ENCODE results near the gene PLB1.
"Not testable (repeated sequence)": the region's sequence is repeated elsewhere in the genome, so short reads cannot be mapped to it uniquely, and the experiment has no call there.

PLB1 gene

DNA sequence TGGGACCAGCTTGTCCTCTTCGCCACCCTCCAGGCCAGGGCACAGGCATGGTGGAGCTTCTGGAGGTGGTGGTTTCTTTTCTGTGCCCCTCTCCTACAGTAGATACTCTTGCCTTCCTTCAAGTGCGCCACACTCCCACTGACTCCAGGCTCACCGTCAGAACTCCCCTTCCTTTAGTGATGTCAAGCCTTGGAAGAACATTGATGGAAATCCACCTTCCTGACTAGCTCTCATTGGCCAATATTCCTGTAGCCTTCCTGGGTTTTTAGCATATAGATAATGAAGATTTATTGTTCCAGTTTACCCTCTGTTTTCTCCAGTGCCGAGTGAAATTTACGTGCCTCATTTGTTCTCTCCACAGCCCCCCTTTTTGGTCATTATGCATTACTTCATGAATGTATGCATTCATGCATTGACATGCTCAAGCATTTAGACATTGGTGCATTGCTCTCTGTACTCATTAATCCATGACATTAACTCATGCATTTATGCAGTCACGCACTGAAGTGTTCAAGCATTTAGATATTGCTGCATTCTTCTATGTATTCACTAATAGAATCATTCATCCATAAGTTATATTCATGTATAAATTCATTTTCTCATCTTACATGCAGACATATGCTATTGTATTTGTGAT, 37.3 kb downstream of the PLB1 start:
- DNase-seq (ENCODE audit: low spot score) = no peak

DNA sequence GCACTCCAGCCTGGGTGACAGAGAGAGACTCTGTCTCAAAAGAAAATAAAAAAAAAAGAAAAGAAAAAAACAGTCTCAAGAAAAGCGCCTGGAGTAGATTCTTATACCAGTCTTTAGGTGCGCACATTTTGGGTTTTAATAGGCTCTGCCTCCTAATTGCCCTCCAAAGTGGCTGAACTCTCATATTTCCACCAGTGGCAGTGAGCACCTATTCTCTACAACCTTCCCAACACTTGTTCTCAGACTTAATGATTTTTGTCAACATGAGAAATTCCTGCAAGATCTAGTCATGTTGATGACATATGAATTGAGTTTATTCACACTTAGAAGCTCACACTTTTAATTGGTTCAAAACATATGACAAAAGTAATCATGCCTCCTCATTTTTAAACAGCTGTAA, 39.0 kb downstream of the PLB1 start:
- no peak for DNase-seq (ENCODE audit: low spot score)

DNA sequence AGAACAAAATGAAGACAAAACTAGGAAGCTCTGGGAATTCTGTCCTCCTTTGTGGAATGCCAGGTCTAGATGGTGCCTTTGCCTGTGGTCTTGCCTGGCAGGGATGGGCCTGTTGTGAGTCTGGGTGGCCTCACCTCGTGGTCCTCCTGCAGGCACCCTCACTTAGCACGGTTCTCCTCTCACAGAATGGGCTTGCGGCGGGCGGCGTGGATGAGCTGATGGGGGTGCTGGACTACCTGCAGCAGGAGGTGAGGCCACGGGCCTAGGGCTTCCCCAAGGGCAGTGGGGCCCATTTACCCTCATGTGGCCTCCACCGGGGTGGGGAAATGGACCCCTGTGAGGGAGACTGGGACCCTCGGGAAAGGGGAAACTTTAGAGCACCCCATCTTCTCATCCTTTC, 42.3 kb downstream of the PLB1 start:
- DNase-seq (ENCODE audit: low spot score) = no peak

DNA sequence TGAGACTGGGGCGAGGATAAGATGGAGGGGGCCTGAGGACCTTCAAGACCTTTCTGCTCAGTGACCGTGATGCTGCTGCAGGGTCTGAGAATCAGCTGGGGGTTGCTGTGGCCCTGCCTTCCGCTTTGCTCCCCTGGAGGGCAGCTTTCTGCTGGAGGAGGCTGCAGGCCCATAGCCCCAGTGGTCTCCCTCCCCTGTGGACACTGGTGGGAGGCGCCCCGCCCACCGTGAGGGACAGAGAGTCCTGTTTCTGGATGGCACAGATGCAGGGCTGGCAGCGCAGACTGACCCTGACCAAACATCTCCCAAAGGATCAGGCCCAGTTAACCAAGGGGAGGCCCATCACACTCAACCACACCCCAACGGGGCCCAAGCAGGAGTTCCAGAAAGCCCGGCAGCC, 42.8 kb downstream of the PLB1 start:
- no peak for DNase-seq (ENCODE audit: low spot score)

DNA sequence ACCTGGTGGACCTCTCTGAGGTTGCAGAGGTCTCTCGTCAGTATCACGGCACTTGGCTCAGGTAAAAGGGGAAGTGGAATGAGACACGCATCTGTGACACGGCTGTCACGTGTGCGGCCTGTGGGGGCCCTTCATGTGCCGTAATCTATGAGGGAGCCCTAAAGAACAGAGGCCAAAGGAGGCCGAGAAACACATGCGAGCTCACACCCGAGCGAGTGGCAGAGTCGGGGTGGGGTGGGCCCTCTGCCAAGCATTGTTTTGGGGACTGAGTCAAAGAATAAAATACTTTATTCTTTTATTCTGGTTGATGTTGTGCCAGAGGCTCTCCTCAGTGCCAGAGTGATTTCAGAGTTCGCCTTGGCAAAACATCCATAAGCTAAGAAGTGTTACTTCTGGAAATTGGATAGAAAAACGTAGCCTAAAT, 43.3 kb downstream of the PLB1 start:
- DNase-seq (ENCODE audit: low spot score) = no peak

DNA sequence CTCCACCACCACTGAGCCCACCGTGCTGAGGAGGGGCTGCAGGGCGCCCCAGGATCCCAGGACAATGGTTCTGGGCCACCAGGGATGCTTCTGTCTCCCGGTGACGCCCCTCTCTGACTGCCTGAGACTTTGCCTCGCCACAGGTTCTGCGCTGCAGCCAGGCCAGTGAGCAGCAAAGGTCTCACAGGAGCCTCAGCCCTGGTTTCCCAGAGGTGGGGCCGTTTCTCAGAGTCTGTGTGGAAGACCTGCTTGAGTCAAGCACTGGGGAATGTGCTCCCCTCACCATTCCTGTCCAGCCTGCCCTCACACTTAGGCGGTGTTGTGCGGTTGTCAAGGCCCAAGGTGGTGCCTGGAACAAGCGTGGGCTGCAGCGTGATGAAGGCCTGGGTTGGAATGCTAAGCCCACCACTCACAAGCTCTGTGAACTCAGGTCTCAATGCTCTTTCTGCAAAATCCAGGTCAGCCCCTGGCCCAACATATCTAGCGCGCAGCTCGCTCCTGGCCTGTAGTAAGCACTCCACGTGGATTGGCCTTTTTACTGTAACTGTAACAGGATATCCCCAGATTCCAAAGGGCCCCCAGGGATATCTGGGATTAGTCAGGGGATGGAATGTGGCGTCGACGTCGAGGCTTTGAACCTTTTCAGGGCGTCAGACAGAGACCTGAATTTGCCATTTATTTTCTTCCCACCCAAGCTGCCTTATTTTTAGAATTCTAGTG, 47.6 kb downstream of the PLB1 start:
- no peak for DNase-seq (ENCODE audit: low spot score)

DNA sequence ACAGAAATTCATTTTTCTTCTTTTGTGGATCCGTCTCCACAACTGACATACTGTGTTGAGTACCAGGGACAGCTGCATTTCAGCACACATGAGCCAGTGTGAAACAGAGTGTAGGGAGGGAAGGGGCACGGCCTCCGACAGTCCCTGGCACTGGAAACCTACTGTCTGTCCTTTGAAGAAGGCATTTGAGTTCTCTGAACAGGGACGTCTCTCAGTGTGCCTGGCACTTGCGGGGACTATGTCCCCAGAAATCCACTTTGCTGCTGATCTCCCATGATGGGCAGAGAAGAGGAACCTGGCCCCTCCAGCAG, 48.1 kb downstream of the PLB1 start:
- no peak for DNase-seq (ENCODE audit: low spot score)

DNA sequence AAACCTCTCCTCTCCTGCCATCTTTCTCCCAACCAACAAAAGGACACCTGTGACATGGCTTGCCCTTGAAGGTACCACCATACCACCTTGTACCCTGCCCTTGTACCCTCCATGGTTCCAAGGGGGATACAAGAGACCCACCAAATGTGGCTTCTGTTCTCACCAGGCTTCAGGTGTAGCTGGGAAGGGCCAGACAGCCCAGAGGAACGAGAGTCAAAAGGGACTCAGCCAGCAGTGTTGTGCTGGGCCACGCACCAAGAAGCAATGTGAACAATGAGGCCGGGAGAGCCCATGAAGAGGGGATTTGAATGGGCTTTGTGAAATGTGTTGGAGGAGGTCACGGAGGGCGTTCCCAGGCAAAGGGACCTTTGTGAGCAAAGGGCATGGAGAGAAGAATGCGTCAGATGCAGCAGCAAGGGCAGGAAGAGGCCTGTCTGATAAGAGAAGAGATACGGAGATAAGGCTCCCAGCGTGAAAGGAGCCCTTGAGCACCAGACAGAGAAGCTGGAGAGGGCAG, 48.6 kb downstream of the PLB1 start:
- peak; percentile 27 for DNase-seq (ENCODE audit: low spot score)

DNA sequence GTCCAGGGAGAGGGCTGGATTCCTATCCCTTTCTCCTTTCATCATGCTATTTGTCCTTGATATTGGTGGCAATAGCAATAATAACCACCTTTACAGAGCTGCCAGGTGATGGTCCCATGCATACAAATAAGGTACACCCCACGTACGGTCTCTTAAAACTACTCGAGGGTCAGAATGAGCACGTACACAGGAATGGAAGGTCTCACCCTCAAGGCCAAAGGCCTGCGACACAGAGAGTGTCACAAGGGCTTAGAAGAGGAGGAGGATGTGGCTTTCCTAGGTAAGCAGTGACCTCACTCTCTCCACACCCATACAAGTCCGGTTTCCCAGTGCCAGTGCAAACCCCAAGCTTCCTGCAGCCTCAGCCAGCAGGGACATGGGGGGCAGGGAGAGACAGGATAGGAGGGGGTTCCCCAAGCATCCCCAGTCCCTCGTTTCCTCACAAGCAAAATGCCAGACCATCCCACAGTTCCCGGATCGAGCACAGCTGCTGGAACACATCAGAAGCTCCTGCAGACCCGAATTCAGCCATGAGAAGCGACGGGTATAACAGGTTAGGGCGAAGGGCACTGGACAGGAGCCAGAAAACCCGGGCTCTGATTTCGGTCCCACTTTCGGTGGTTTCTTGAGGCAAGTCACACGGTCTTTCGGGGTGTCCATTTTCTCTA, 49.2 kb downstream of the PLB1 start:
- DNase-seq (ENCODE audit: low spot score) = no peak

DNA sequence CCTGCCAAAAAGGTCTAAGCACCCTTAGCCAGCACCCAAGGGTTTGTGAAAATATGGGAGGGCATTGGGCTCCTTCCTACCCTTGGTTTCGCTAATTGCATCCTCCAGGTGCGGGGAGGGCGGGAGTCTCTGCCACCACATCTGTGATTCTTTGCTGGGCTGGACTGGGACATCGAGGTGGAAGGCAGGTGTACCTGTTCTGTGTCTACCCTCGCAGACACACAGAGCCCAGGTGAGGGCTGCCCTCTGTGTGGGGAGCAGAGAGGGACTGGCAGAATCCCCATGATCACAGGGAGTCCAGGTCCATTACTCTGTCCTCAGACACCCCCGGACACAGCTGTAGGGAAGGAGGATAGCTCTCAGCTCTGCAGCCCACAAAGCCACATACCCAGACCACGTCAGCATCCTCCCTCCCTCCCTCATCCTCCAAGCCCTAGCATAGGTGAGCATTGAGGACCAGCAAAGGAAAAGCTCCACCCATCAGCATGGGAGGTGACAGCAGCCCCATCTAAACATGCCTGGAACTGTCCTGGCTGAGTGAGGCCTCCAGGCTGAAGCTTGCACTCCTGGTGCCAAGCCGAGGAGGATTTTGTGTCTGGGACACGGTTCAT, 49.8 kb downstream of the PLB1 start:
- no peak for DNase-seq (ENCODE audit: low spot score)

DNA sequence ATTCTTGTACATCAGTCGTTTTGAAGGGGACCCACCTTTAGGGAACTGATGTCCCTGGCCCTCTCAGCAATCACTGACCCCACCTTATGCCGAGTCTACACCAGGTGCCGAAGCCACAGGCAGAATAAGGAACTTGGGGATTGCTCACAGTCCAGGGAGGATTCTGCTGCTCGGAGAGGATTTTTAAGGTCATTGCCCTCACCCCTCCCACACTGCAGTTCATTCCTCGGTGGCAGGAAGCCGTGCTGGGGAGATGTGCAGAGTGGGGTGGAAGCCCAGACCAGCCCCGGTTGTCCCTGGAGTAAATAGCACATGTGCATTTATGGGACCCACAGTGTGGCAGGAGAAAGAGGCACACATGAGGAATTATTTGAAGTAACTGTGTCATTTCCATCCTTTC, 50.4 kb downstream of the PLB1 start:
- DNase-seq (ENCODE audit: low spot score) = no peak

DNA sequence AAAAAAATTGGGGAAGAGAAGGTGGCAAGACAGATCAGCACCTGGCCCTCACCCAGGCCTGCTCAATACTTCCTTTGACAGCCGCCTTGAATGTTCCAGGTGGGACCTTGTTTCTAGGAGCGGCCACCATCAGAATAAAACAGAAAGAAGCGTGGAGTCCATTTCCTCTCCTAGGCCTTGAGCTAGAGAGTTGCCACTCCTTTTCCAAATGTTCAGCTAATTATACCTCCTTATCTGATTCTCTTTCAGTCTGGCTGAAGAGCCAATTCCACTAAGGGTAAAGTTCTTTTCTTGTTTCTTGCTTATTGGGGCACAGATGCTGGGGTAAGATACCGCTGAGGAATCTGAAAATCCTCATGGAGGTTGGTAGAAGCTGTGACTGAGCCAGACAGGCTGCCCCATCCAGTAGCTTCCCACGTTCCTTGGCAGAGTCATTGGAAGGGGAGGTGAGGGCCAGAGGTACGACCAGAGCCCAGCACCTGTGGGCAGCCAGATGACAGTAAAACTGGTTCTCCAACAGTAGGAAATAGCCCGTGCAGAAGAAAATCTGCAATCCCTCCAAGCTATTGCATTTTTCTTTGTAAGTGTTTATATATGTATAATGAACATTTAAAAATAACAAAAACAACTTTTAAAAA, 51.5 kb downstream of the PLB1 start:
- no peak for DNase-seq (ENCODE audit: low spot score)

DNA sequence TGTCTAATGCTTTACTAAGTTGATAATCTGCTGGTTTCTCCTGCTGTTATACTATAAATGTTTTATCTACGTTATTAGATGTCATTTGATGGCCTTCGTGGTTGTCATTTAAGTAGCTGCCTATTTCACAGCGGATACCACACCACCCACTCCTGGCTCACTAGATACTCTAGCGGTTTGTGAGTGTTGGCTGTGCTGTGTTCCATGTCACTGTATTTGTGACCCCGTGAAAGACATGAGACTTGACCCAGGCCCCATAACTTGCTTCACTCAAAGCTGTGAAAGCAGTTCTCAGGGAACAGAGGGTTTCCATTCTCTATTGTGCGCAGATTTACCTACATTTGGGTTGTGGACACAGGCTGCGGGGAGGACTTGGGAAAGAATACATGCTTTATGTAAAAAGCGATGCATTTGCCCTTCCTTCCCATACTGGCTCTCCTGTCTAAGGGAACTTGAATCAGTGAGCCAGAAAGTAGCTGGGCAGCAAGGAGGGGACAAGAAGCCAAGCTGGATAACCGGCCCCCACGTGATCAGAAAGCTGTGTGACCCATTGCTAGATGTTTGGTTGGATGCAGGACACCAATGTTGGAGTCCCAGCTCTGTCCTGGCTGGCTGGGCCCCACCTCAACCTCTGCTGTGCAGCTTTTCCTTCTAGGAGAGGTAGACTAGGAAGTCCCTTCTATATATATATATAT, 52.2 kb downstream of the PLB1 start:
- no peak for DNase-seq (ENCODE audit: low spot score)

DNA sequence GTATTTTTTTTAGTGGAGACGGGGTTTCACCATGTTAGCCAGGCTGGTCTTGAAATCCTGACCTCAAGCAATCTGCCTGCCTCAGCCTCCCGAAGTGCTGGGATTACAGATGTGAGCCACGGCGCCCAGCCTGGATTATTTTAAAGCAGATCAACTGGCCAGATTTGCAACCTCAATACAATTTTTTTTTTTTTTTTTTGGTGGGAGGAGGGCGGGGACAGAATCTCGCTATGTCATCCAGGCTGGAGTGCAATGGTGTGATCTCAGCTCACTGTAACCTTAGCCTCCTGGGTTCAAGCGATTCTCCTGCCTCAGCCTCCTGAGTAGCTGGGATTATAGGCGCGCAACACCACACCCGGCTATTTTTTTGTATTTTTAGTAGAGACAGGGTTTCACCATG, 54.5 kb downstream of the PLB1 start:
- DNase-seq (ENCODE audit: low spot score) = not testable (repeated sequence)

DNA sequence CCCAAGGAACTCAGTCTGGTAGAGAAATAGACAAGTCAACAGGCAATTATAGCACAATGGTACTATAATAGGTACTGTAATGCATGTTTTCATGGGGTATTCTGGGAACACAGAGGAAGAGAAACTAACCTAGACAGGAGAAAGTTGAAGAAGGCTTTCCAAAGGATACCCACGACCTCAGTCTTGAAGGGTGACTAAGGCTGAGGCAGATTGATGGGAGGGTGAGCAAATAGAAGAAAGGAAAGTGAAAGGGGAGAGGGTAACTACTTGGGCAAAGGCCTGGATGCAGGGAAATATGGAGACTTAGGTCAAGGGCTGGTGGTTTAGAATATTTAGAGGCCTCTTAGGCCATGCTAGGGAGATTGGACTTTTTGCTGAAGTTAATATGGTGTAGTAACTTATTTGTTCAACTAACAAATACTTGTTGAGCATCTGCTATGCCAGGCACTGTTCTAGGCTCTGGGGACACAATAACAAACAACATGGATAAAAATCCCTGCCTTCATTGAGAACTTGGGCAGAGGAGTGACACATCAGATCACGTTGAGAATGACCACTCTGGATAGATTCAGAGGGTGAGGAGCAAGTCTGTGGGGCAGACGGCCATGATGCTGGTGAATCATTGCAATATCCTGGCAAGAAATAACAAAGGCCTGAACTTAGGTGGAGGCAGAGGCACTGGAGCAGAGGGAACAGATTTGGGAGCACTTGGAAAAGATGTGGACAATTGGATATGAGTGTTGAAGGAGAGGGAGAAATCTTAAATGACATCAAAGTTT, 56.4 kb downstream of the PLB1 start:
- DNase-seq (ENCODE audit: low spot score) = no peak

DNA sequence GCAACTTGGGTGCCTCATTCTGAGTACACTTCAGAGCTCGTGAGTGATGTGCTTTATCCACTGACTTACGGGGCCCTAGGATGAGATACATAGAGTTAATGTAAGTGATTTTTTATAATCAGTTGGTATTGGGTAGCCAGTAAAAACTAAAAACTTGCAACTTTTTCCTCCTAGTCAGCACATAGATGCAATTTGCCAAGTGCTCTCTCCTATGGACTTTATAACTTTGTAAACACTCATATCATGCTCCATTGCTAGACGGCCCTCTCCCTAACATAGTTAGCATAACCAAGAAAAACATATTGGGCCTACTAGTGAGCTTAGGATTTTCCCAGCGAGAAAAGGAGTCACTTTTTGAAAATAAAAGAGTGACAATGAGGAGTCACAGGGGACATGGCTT, 60.4 kb downstream of the PLB1 start:
- DNase-seq (ENCODE audit: low spot score) = no peak

DNA sequence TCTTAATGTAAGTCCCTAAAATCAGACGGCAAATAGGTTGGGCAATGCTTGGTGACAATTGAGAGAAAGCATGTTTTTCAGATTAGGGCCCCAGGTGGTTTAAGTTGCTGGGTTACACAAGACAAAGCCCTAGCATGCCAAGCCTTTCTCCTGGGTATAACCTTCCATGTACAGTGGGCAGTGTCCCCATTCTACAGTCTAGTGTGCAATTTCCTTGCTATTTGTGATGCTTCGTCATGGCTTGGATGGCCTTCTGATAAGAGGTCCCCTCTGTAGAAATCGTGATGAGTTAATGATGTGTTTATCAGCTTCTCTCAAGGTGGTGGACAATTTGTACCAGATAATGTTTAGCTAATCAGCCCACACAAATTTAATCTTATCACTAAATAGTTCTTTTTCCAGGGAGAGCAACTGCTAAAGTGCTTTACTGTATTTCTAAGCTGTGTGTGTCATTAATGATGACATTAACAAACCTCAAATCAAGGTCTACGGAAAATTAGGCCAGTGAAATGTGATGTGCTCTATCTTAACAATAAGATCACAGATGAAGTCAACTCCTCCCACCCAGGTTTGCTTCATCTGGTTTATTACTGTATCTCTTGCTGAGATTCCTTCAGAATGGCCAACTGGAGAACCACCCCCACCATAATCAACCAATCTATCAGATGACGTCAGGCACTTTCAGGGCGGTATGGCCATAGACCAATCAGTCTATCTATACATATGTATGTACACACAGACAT, 61.7 kb downstream of the PLB1 start:
- no peak for DNase-seq (ENCODE audit: low spot score)

DNA sequence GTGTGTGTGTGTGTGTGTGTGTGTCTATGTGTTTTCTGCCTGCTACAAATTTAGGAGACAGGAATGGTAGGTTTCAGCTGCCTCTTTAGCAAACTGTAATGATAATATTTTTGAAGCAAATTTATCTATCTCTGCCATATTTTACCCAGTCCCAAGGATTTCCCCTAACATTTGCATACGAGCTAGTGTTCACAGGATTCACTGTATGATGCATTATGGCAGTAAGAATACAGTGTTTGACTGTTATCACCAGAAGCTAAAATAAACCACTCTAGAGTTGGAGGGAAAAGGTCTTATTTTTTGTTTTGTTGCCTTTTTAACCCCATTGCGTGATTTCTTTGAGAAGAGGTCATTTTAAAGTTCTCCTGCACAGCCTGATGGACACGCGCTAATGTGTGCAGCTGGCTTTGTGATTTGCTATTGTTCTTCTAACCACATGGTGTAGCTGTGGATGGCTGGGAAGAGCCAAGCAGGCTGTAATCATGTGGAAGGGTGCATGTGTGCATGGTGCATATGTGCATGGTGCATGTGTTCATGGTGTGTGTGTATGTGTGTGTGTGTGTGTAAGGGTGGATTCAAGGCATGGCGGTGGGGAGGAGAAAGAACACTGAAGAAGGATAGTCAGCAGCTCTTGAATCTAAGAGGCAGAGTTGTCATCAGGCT, 62.4 kb downstream of the PLB1 start:
- DNase-seq (ENCODE audit: low spot score) = no peak

DNA sequence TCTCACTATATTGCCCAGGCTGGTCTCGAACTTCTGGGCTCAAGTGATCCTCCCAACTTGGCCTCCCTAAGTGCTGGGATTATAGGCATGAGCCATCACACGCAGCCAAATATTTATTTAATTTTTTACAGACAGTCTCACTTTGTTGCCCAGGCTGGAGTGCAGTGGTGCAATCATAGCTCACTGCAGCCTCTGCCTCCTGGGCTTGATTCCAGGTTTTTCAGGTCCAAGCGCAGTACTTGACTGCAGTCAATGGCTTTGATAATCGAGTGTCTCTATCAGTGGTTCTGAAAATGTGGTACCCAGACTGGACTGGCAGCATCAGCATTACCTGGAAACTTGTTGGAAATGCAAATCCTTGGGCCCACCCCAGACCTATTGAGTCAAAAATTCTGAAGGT, 63.1 kb downstream of the PLB1 start:
- DNase-seq (ENCODE audit: low spot score) = no peak

DNA sequence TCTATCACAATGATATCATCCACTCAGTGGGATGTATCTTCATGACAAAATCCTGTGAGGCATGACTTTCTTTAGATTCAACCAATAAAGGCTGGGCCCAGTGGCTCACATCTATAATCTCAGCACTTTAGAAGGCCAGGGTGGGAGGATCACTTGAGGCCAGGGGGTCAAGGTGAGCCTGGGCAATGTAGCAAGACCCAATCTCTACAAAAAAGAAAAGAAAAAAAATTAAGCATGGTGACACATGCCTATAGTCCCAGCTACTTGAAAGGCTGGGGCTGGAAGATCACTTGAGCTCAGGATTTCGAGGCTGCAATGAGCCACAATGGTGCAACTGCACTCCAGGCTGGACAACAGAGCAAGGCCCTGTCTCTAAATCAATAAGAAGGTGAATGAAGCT, 68.0 kb downstream of the PLB1 start:
- no peak for DNase-seq (ENCODE audit: low spot score)
